B cell (primary cell): Measurements from ENCODE around the gene DTNA. TPM values are rescaled to one million over a fixed set of nuclear protein-coding genes. Genes with fewer than 3 reads are reported as not detected.

Experiments
- ATAC-seq: fragments of 200-7000 bp; cut with Tn5 transposase; one replicate; pipeline ENCODE4 v1.10.0; 2021; ENCODE audit warnings: low read depth, mild to moderate bottlenecking, moderate number of reproducible peaks, moderate library complexity
- CTCF ChIA-PET: fragments of 350-600 bp; sonication (Branson Sonifier 250); formaldehyde crosslinking; loops from one replicate; lab custom pipeline; 2021; ENCODE audit warnings: antibody characterized with exemption, inconsistent platforms; lab: Charles Lee
- POLR2A ChIA-PET: fragments of 350-600 bp; sonication (Branson Sonifier 250); formaldehyde crosslinking; loops from one replicate; lab custom pipeline; 2021; ENCODE audit warnings: antibody characterized with exemption; lab: Charles Lee
- DNase-seq: peaks from one replicate; pipeline ENCODE4 v3.0.0; 2013
- H2AFZ ChIP-seq: 2 replicates; pipeline ENCODE4 v1.6.1; 2012; ENCODE audit warnings: mild to moderate bottlenecking, low read depth, low read length; ENCODE audit not compliant: insufficient read depth, poor library complexity, severe bottlenecking
- H3K27ac ChIP-seq, 2 donors: 1 replicate in 1 of 2; 2 replicates in 1 of 2; pipeline ENCODE4 v1.5.1; 2012 to 2013; ENCODE audit warnings: low read length in 2 of 2, mild to moderate bottlenecking in 2 of 2, moderate library complexity in 1 of 2
- H3K27me3 ChIP-seq, 4 experiments: fragments of 200-600 bp in 1 of 4; sonication (generic) in 1 of 4; replicated peaks in 1 of 4; 1 replicate in 2 of 4; 2 replicates in 2 of 4; pipeline versions ENCODE4 v1.6.1 to v1.7.0; 2013 to 2016; ENCODE audit warnings: low read length in 3 of 4, mild to moderate bottlenecking in 2 of 4, mixed read lengths in 1 of 4, moderate library complexity in 1 of 4; ENCODE audit not compliant: insufficient read depth in 4 of 4, control insufficient read depth in 3 of 4; ENCODE audit errors: control extremely low read depth in 1 of 4
- H3K36me3 ChIP-seq, 2 experiments: replicated peaks in 1 of 2; 1 replicate in 1 of 2; 2 replicates in 1 of 2; pipeline versions ENCODE4 v1.6.1 to v1.7.1; 2013; ENCODE audit warnings: low read length in 1 of 2; ENCODE audit not compliant: insufficient read depth in 2 of 2, control insufficient read depth in 1 of 2; ENCODE audit errors: control extremely low read depth in 1 of 2, extremely low read depth in 1 of 2
- H3K4me1 ChIP-seq, 2 donors: fragments of 200-600 bp in 1 of 2; sonication (generic) in 1 of 2; 1 replicate in 1 of 2; 2 replicates in 1 of 2; pipeline versions ENCODE4 v1.5.1 to v1.6.1; 2013 to 2017; ENCODE audit warnings: low read length in 2 of 2; ENCODE audit not compliant: control insufficient read depth in 2 of 2, insufficient read depth in 2 of 2
- H3K4me2 ChIP-seq: replicated peaks from 2 replicates; pipeline ENCODE3; 2012; ENCODE audit warnings: mild to moderate bottlenecking, low read depth, low read length; ENCODE audit not compliant: poor library complexity, severe bottlenecking
- H3K4me3 ChIP-seq, 5 experiments: fragments of 200-600 bp in 1 of 5; sonication (generic) in 1 of 5; 1 replicate in 3 of 5; 2 replicates in 2 of 5; pipeline versions ENCODE4 v1.5.1 to v1.7.0; 2011 to 2016; ENCODE audit warnings: low read length in 4 of 5, mild to moderate bottlenecking in 4 of 5, low read depth in 2 of 5, control low read depth in 1 of 5, moderate library complexity in 1 of 5; ENCODE audit not compliant: insufficient read depth in 1 of 5; ENCODE audit errors: control extremely low read depth in 1 of 5, extremely low read depth in 1 of 5
- H3K79me2 ChIP-seq: fragments of 200-600 bp; sonication (generic); one replicate; pipeline ENCODE4 v1.6.0; 2016; ENCODE audit warnings: low read length; ENCODE audit not compliant: control insufficient read depth, insufficient read depth
- H3K9ac ChIP-seq: fragments of 200-600 bp; sonication (generic); 2 replicates; pipeline ENCODE4 v1.6.1; 2017; ENCODE audit warnings: mild to moderate bottlenecking, low read length, moderate library complexity
- H3K9me3 ChIP-seq, 3 donors: one replicate each; pipeline versions ENCODE4 v1.6.1 to v1.7.1; 2013; ENCODE audit warnings: low read length in 2 of 3; ENCODE audit not compliant: control insufficient read depth in 2 of 3, insufficient read depth in 1 of 3; ENCODE audit errors: control extremely low read depth in 1 of 3
- H4K20me1 ChIP-seq: 2 replicates; pipeline ENCODE4 v1.6.0; 2012; ENCODE audit warnings: mild to moderate bottlenecking, low read length; ENCODE audit not compliant: insufficient read depth, control insufficient read depth, poor library complexity, severe bottlenecking
- H3K27ac Mint-ChIP-seq: one replicate; pipeline ENCODE4 v1.8.0; 2021; ENCODE audit warnings: mixed read lengths
- H3K27me3 Mint-ChIP-seq: one replicate; pipeline ENCODE4 v1.8.0; 2021; ENCODE audit warnings: mixed read lengths
- H3K4me1 Mint-ChIP-seq: one replicate; pipeline ENCODE4 v1.8.0; 2021; ENCODE audit warnings: mixed read lengths
- H3K4me3 Mint-ChIP-seq: one replicate; pipeline ENCODE4 v1.8.0; 2021; ENCODE audit warnings: mixed read lengths
- H3K9me3 Mint-ChIP-seq: one replicate; pipeline ENCODE4 v1.8.0; 2022; ENCODE audit warnings: mixed read lengths; ENCODE audit not compliant: insufficient read depth
- EZH2 ChIP-seq: IDR thresholded peaks from 2 replicates; pipeline ENCODE4 v1.6.1; 2012; ENCODE audit warnings: borderline replicate concordance, low read depth, mild to moderate bottlenecking, moderate library complexity, low read length; ENCODE audit not compliant: insufficient read depth, poor library complexity, severe bottlenecking
- WGBS: methylation state at CpG from one replicate; pipeline ENCODE4 v1.1.5; 2013; ENCODE audit warnings: missing lambda C conversion rate; ENCODE audit not compliant: insufficient coverage; 5-methylcytosine and 5-hydroxymethylcytosine counted together
- intact Hi-C: fragments of 100-400 bp; cut with micrococcal nuclease; formaldehyde crosslinking; loops from one replicate; pipeline ENCODE4 v1.10.0; 2022
- polyA plus RNA-seq: library from polyadenylated mRNA; depleted of rRNA; stranded (reverse); fragments of >200 nt; gene quantifications from 2 replicates; pipeline ENCODE4 v1.2.3, GENCODE V29; 2012
- total RNA-seq, 2 donors: library from RNA; stranded (reverse); fragments of 120-200 nt in 1 of 2; gene quantifications; 1 replicate in 1 of 2; 2 replicates in 1 of 2; pipeline versions ENCODE4 v1.2.3 to v1.2.4, GENCODE V29; 2013 to 2022
- TF ChIP-seq, protein P1 (sequence below): fragments of 200-600 bp; IDR thresholded peaks from one replicate; pipeline ENCODE4 v1.8.0; 2022; ENCODE audit warnings: antibody characterized with exemption, mild to moderate bottlenecking

DTNA gene
- total and polyA plus RNA-seq, 2 donors (not counting 1 experiment from before 2014, with no cell fraction given): not detected

DNA sequence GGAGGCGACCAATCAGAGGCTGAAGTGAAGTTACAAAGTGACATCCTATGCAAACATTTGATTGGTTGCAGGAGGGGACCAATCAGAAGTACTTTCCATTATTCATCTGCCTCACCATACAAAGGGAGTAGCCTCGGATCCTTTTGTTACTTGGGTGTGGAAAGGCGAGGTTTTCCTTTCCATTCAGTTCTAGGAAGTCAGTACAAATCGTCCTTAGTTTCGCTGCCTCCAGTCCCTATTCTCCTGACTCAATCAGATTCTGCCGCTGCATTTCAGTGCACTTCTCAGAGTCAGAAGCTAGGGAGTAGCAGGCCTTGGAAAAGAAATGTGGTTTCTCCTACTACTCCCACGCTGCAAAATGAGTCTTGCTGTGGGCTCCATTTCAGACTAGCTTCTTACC is 149.4 kb downstream of the DTNA start:
- ChIA-PET CTCF (no interaction called here), POLR2A (no interaction called here)
- DNase-seq: no peak
- H3K4me2 ChIP-seq: no peak overlapping the region
- H2AFZ ChIP-seq: no peak overlapping the region
- no peak overlapping the region for H3K4me3 ChIP-seq
- no peak overlapping the region for H3K27ac Mint-ChIP-seq
- TF ChIP-seq, protein P1, sequence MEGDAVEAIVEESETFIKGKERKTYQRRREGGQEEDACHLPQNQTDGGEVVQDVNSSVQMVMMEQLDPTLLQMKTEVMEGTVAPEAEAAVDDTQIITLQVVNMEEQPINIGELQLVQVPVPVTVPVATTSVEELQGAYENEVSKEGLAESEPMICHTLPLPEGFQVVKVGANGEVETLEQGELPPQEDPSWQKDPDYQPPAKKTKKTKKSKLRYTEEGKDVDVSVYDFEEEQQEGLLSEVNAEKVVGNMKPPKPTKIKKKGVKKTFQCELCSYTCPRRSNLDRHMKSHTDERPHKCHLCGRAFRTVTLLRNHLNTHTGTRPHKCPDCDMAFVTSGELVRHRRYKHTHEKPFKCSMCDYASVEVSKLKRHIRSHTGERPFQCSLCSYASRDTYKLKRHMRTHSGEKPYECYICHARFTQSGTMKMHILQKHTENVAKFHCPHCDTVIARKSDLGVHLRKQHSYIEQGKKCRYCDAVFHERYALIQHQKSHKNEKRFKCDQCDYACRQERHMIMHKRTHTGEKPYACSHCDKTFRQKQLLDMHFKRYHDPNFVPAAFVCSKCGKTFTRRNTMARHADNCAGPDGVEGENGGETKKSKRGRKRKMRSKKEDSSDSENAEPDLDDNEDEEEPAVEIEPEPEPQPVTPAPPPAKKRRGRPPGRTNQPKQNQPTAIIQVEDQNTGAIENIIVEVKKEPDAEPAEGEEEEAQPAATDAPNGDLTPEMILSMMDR: no peak
- no peak for TF ChIP-seq EZH2
- H3K9me3 ChIP-seq: peaks cover 0 to 3% (median 0%) of the 10 kb centered on the region in 3 donors
- H3K4me3 Mint-ChIP-seq: peak overlapping the region; percentile 37
- H3K4me1 ChIP-seq: no peaks in the 10 kb centered on the region
- H4K20me1 ChIP-seq: no peaks in the 10 kb centered on the region
- peaks cover 6% of the 10 kb centered on the region for H3K4me1 Mint-ChIP-seq
- peaks cover 0 to 6% (median 0%) of the 10 kb centered on the region in 4 experiments for H3K27me3 ChIP-seq
- intact Hi-C loops: no loop called here
- H3K79me2 ChIP-seq: no peaks in the 10 kb centered on the region
- H3K9me3 Mint-ChIP-seq: no peaks in the 10 kb centered on the region
- no peak overlapping the region for H3K27ac ChIP-seq
- ATAC-seq: no peak
- peaks cover 15% of the 10 kb centered on the region for H3K27me3 Mint-ChIP-seq
- no peak overlapping the region for H3K9ac ChIP-seq
- WGBS: no CpG with 5 or more reads among the region's 7 CpGs
- H3K36me3 ChIP-seq: no peaks in the 10 kb centered on the region

DNA sequence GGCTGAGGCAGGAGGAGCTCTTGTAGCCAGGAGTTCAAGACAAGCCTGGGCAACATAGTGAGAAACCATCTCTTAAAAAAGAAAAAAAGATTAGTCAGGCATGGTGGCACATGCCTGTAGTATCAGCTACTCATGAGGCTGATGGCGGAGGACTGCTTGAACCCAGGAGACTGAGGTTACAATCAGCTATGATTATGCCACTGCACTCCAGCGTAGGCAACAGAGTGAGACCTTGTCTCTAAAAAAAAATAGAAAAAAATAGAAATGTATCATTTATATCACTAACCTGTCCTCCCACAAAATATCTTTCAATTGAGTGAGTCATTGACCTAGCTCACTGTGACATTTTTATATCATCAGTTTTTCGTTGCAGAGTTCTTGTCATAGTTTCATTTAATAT is 152.5 kb downstream of the DTNA start:
- no peak for DNase-seq
- Mint-ChIP-seq H3K4me3 (no peak overlapping the region), H3K9me3 (no peaks in the 10 kb centered on the region), H3K4me1 (peaks cover 6% of the 10 kb centered on the region), H3K27me3 (peaks cover 8% of the 10 kb centered on the region), H3K27ac (no peak overlapping the region)
- Histone ChIP-seq H3K4me1 (no peaks in the 10 kb centered on the region), H3K27ac (no peak overlapping the region), H3K36me3 (no peaks in the 10 kb centered on the region), H4K20me1 (no peaks in the 10 kb centered on the region), H2AFZ (no peak overlapping the region), H3K4me2 (no peak overlapping the region), H3K9ac (no peak overlapping the region), H3K79me2 (no peaks in the 10 kb centered on the region), H3K4me3 (no peak overlapping the region), H3K27me3 (peaks cover 0 to 6% (median 0%) of the 10 kb centered on the region in 4 experiments), H3K9me3 (peaks cover 0 to 3% (median 0%) of the 10 kb centered on the region in 3 donors)
- TF ChIP-seq EZH2: no peak
- TF ChIP-seq, protein P1: no peak
- intact Hi-C loops: no loop called here
- no CpG with 5 or more reads among the region's 3 CpGs for WGBS
- no peak for ATAC-seq
- CTCF ChIA-PET: no interaction called here
- POLR2A ChIA-PET: no interaction called here
